Transverse colon (tissue), 4 donors: ENCODE measurements around the gene RAPGEF6.

ENCODE experiments used
- CTCF ChIP-seq, 5 experiments: fragments of 200-600 bp in 3 of 5; fragments of 450-650 bp in 2 of 5; sonication (generic) in 3 of 5; IDR thresholded peaks; 1 replicate in 2 of 5; 2 replicates in 3 of 5; pipeline ENCODE4 v1.5.1; 2016 to 2017; ENCODE audit warnings: antibody characterized with exemption in 5 of 5, inconsistent platforms in 3 of 5, mild to moderate bottlenecking in 2 of 5, moderate library complexity in 1 of 5
- EP300 ChIP-seq: sonication (generic); formaldehyde crosslinking; IDR thresholded peaks from one replicate; pipeline ENCODE4 v1.6.1; 2017; ENCODE audit warnings: antibody characterized with exemption, low read depth
- POLR2A ChIP-seq: fragments of 450-650 bp; IDR thresholded peaks from one replicate; pipeline ENCODE4 v1.6.1; 2016; ENCODE audit warnings: antibody characterized with exemption, mild to moderate bottlenecking, moderate library complexity
- POLR2AphosphoS5 ChIP-seq, 3 donors: sonication (generic); formaldehyde crosslinking; IDR thresholded peaks; one replicate each; pipeline ENCODE4 v1.6.1; 2016; ENCODE audit warnings: antibody characterized with exemption in 3 of 3

- TF ChIP-seq CTCF (IDR thresholded peaks at IDR 0.05) (no peak), POLR2A (no peak), POLR2AphosphoS5 (IDR thresholded peaks at IDR 0.05) (no peak), EP300 (no peak)
Observed at GRCh38 chr5:131536211-131536826, 98.7 kb downstream of the RAPGEF6 start.
